Measurements from ENCODE around the gene CDKN1A.

The CDKN1A gene

DNA sequence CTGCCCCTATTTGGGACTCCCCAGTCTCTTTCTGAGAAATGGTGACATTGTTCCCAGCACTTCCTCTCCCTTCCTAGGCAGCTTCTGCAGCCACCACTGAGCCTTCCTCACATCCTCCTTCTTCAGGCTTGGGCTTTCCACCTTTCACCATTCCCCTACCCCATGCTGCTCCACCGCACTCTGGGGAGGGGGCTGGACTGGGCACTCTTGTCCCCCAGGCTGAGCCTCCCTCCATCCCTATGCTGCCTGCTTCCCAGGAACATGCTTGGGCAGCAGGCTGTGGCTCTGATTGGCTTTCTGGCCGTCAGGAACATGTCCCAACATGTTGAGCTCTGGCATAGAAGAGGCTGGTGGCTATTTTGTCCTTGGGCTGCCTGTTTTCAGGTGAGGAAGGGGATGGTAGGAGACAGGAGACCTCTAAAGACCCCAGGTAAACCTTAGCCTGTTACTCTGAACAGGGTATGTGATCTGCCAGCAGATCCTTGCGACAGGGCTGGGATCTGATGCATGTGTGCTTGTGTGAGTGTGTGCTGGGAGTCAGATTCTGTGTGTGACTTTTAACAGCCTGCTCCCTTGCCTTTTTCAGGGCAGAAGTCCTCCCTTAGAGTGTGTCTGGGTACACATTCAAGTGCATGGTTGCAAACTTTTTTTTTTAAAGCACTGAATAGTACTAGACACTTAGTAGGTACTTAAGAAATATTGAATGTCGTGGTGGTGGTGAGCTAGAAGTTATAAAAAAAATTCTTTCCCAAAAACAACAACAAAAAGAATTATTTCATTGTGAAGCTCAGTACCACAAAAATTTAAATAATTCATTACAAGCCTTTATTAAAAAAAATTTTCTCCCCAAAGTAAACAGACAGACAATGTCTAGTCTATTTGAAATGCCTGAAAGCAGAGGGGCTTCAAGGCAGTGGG, 2.1 kb upstream of the CDKN1A start:
- no peaks in the 10 kb centered on the region for H3K9me3 ChIP-seq (ENCODE audit: low read length)
- peak overlapping the region; percentile 86 for H3K4me3 ChIP-seq (ENCODE audit: low read length)

DNA sequence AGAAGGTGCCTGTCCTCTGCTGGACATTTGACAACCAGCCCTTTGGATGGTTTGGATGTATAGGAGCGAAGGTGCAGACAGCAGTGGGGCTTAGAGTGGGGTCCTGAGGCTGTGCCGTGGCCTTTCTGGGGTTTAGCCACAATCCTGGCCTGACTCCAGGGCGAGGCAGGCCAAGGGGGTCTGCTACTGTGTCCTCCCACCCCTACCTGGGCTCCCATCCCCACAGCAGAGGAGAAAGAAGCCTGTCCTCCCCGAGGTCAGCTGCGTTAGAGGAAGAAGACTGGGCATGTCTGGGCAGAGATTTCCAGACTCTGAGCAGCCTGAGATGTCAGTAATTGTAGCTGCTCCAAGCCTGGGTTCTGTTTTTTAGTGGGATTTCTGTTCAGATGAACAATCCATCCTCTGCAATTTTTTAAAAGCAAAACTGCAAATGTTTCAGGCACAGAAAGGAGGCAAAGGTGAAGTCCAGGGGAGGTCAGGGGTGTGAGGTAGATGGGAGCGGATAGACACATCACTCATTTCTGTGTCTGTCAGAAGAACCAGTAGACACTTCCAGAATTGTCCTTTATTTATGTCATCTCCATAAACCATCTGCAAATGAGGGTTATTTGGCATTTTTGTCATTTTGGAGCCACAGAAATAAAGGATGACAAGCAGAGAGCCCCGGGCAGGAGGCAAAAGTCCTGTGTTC, 1.3 kb upstream of the CDKN1A start:
- H2AFZ ChIP-seq (ENCODE audit: low read depth, low read length) = no peak overlapping the region

More for the DNA sequence above, 2.1 kb upstream of the CDKN1A start:
- Histone ChIP-seq H3K4me1 (ENCODE audit: insufficient read depth, low read length) (peaks cover 39% of the 10 kb centered on the region), H2AFZ (ENCODE audit: low read depth, low read length) (no peak overlapping the region), H3K36me3 (ENCODE audit: insufficient read depth, low read length) (no peaks in the 10 kb centered on the region), H3K27me3 (ENCODE audit: insufficient read depth, low read length) (no peaks in the 10 kb centered on the region)

DNA sequence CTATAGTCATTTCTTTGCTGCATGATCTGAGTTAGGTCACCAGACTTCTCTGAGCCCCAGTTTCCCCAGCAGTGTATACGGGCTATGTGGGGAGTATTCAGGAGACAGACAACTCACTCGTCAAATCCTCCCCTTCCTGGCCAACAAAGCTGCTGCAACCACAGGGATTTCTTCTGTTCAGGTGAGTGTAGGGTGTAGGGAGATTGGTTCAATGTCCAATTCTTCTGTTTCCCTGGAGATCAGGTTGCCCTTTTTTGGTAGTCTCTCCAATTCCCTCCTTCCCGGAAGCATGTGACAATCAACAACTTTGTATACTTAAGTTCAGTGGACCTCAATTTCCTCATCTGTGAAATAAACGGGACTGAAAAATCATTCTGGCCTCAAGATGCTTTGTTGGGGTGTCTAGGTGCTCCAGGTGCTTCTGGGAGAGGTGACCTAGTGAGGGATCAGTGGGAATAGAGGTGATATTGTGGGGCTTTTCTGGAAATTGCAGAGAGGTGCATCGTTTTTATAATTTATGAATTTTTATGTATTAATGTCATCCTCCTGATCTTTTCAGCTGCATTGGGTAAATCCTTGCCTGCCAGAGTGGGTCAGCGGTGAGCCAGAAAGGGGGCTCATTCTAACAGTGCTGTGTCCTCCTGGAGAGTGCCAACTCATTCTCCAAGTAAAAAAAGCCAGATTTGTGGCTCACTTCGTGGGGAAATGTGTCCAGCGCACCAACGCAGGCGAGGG, 594 bp upstream of the CDKN1A start:
- peaks cover 44% of the 10 kb centered on the region for H3K4me1 ChIP-seq (ENCODE audit: insufficient read depth, low read length)
- no peak overlapping the region for H2AFZ ChIP-seq (ENCODE audit: low read depth, low read length)
- peaks cover 5% of the 10 kb centered on the region for H3K36me3 ChIP-seq (ENCODE audit: insufficient read depth, low read length)
- H3K27me3 ChIP-seq (ENCODE audit: insufficient read depth, low read length) = no peaks in the 10 kb centered on the region
- H3K9me3 ChIP-seq (ENCODE audit: low read length) = no peaks in the 10 kb centered on the region
- H3K4me3 ChIP-seq (ENCODE audit: low read length) = peak overlapping the region; percentile 86

More for the DNA sequence above, 1.3 kb upstream of the CDKN1A start:
- H3K9me3 ChIP-seq (ENCODE audit: low read length) = no peaks in the 10 kb centered on the region
- no peaks in the 10 kb centered on the region for H3K36me3 ChIP-seq (ENCODE audit: insufficient read depth, low read length)
- H3K4me3 ChIP-seq (ENCODE audit: low read length) = peak overlapping the region; percentile 86
- no peaks in the 10 kb centered on the region for H3K27me3 ChIP-seq (ENCODE audit: insufficient read depth, low read length)
- H3K4me1 ChIP-seq (ENCODE audit: insufficient read depth, low read length) = peaks cover 39% of the 10 kb centered on the region

DNA sequence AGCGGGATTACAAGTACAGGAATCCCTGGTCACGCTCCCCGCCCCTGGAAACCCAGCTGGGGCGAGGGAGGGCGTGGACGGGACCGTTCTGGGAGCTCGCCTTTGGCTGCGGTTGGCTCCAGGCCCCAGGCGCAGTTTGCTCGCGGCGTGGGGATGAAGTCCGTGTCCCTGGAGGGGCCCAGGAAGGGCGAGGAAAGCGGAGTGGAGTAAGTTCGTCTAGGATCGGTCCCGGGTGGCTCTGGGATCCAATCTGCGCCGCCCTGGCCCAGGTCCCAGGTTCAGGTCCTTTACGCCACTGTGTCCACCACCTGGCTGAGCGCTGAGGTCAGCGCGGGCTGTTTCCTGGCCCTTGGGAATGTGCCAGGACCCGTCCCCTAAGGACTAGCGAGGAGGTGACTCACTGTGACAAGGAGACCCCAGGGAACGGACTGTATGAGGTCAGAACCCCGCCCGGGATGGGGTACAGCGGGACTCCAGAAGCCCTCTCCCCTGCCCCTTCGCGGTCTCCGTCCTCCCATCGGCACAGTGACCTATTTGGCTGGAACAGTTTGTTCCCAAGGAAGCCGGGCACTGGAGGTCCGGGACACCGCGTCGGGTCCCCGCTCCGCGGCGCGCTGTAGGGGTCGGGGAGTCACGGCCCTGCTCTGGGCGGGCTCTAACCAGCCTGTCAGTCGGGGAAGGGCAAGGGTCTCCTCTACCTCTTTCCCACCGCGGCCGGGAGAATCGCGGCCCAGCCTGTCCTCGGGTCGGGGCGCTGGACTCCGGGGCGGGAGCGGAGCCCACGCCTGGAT, 724 bp downstream of the CDKN1A start:
- Histone ChIP-seq H3K27me3 (ENCODE audit: insufficient read depth, low read length) (no peaks in the 10 kb centered on the region), H3K4me3 (ENCODE audit: low read length) (peak overlapping the region; percentile 86), H3K36me3 (ENCODE audit: insufficient read depth, low read length) (peaks cover 18% of the 10 kb centered on the region), H3K9me3 (ENCODE audit: low read length) (no peaks in the 10 kb centered on the region), H2AFZ (ENCODE audit: low read depth, low read length) (no peak overlapping the region), H3K4me1 (ENCODE audit: insufficient read depth, low read length) (peaks cover 44% of the 10 kb centered on the region)

DNA sequence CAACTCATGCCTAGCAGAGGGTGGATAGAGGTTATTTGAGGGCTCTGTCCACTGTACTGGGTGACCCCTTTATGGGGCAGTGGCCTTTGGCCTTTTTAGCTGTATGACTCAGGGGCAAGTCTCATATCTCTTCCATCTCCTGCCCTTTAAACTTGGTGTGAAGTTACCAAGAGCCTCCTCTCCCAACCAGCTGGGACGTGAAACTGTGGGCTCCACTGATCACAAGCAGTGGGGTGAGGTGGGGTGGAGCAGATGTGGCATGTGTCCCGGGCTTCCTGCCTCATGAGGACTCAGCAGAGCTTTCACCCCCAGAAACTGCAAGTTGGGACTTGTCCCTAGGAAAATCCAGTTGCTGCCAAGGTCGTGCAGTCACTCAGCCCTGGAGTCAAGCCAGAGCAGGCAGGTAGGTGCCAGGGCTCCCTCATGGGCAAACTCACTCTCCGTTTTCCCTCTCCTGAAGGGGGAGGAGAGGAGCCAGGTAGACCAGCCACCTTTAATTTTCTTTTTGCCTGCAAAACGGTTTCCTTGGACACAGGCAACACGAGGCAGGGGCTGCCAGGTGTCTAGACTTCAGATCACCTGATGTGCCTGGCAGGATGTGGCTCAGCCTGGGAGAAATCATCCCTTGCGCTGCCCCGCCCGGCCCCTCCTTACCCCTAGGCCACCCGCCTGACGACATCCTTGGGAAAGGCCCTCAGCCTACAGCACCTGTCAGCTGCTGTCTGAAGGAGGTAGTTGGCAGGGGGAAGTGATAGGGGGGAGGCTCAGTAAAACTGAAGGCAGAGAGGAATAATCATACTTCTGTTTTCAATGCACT, 4.0 kb downstream of the CDKN1A start:
- Histone ChIP-seq H3K4me1 (ENCODE audit: insufficient read depth, low read length) (peaks cover 26% of the 10 kb centered on the region), H3K36me3 (ENCODE audit: insufficient read depth, low read length) (peaks cover 48% of the 10 kb centered on the region), H2AFZ (ENCODE audit: low read depth, low read length) (no peak overlapping the region), H3K9me3 (ENCODE audit: low read length) (no peaks in the 10 kb centered on the region), H3K27me3 (ENCODE audit: insufficient read depth, low read length) (no peaks in the 10 kb centered on the region), H3K4me3 (ENCODE audit: low read length) (no peak overlapping the region)

DNA sequence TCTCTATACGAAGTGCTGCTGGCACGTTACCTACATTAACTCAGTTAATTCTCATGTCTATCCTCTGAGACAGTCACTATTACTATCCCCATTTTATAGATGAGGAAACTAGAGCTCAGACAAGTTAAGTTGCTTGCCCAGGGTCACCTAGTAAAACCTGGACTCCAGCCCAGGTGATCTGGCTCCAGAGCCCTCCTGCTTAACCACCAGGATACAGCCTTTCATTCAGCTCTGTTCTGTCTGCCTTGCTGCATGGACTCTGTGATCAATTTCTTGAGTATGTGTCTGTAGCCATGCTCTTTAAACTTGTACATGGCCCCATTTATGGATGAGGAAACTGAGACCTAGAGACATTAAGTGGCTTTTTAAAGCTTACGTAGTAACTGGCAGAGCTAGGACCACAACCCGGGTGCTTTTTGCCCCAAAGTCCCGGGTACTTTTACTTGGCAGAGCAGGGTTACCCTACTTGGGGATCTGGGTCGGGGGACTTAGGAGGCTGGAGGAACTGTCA, 4.7 kb downstream of the CDKN1A start:
- H3K4me3 ChIP-seq (ENCODE audit: low read length) = no peak overlapping the region
- H3K36me3 ChIP-seq (ENCODE audit: insufficient read depth, low read length) = peaks cover 48% of the 10 kb centered on the region
- peaks cover 19% of the 10 kb centered on the region for H3K4me1 ChIP-seq (ENCODE audit: insufficient read depth, low read length)
- H2AFZ ChIP-seq (ENCODE audit: low read depth, low read length) = no peak overlapping the region
- no peaks in the 10 kb centered on the region for H3K27me3 ChIP-seq (ENCODE audit: insufficient read depth, low read length)
- no peaks in the 10 kb centered on the region for H3K9me3 ChIP-seq (ENCODE audit: low read length)

DNA sequence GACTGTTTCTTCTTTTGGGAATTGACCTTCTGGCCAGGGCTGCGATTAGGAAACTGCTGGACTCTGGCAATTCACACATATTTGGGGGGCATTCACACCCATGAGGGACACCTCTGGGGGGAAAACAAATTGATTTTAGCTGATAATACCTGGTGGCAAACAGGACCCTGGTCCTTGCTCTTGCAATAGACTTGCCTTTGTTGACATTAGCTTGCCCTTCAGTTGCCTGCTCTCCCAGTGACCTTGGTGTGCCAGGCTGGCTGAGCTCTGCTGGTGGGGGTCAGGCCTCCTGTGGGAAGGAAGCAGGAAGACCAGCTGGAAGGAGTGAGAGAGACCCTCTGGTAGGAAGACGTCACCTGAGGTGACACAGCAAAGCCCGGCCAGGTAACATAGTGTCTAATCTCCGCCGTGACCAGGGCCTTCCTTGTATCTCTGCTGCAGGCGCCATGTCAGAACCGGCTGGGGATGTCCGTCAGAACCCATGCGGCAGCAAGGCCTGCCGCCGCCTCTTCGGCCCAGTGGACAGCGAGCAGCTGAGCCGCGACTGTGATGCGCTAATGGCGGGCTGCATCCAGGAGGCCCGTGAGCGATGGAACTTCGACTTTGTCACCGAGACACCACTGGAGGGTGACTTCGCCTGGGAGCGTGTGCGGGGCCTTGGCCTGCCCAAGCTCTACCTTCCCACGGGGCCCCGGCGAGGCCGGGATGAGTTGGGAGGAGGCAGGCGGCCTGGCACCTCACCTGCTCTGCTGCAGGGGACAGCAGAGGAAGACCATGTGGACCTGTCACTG, 5.3 kb downstream of the CDKN1A start:
- peaks cover 15% of the 10 kb centered on the region for H3K4me1 ChIP-seq (ENCODE audit: insufficient read depth, low read length)
- H3K4me3 ChIP-seq (ENCODE audit: low read length) = no peak overlapping the region
- peaks cover 48% of the 10 kb centered on the region for H3K36me3 ChIP-seq (ENCODE audit: insufficient read depth, low read length)
- H3K27me3 ChIP-seq (ENCODE audit: insufficient read depth, low read length) = no peaks in the 10 kb centered on the region
- H2AFZ ChIP-seq (ENCODE audit: low read depth, low read length) = no peak overlapping the region
- no peaks in the 10 kb centered on the region for H3K9me3 ChIP-seq (ENCODE audit: low read length)

DNA sequence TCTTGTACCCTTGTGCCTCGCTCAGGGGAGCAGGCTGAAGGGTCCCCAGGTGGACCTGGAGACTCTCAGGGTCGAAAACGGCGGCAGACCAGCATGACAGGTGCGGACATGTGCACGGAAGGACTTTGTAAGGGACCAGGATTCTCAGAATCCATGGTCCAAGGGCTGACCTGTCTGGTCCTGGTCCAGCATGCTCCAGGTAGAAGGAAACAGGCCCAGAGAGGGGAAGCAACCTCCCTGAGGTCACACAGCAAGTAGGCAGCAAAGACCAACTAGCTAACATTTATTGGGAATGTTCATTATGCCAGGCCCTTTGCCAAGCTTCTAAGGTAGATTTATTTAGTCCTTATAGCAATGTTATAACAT, 5.9 kb downstream of the CDKN1A start:
- no peaks in the 10 kb centered on the region for H3K9me3 ChIP-seq (ENCODE audit: low read length)
- H3K4me3 ChIP-seq (ENCODE audit: low read length) = no peak overlapping the region
- no peaks in the 10 kb centered on the region for H3K27me3 ChIP-seq (ENCODE audit: insufficient read depth, low read length)
- H2AFZ ChIP-seq (ENCODE audit: low read depth, low read length) = no peak overlapping the region
- H3K4me1 ChIP-seq (ENCODE audit: insufficient read depth, low read length) = peaks cover 10% of the 10 kb centered on the region
- H3K36me3 ChIP-seq (ENCODE audit: insufficient read depth, low read length) = peaks cover 48% of the 10 kb centered on the region

DNA sequence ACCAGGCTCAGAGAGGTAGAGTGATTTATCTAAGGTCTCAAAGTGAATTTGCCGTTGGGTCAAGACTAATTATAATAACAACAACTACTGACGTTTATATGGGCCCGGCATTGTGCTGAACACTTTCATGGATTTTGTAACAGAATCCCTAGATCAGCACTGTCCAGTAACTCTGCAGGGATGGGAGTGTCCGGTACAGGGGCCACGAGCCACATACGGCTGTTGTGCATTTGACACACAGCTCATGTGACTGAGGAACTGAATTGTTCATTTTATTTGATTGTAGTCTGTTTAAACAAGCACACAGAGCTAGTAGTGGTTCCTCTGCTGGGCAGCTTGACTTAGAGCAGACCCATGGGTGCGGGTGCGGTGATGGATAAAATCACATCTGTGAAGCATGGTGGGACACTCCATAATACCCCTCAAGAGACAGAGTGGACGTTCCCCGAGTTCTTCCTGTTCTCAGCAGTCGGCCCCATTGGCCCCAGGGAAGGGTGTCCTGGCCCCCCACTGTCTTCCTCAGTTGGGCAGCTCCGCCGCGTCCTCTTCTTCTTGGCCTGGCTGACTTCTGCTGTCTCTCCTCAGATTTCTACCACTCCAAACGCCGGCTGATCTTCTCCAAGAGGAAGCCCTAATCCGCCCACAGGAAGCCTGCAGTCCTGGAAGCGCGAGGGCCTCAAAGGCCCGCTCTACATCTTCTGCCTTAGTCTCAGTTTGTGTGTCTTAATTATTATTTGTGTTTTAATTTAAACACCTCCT, 6.8 kb downstream of the CDKN1A start:
- peaks cover 10% of the 10 kb centered on the region for H3K4me1 ChIP-seq (ENCODE audit: insufficient read depth, low read length)
- peaks cover 48% of the 10 kb centered on the region for H3K36me3 ChIP-seq (ENCODE audit: insufficient read depth, low read length)
- H3K27me3 ChIP-seq (ENCODE audit: insufficient read depth, low read length) = no peaks in the 10 kb centered on the region
- no peak overlapping the region for H2AFZ ChIP-seq (ENCODE audit: low read depth, low read length)
- no peaks in the 10 kb centered on the region for H3K9me3 ChIP-seq (ENCODE audit: low read length)
- H3K4me3 ChIP-seq (ENCODE audit: low read length) = no peak overlapping the region

DNA sequence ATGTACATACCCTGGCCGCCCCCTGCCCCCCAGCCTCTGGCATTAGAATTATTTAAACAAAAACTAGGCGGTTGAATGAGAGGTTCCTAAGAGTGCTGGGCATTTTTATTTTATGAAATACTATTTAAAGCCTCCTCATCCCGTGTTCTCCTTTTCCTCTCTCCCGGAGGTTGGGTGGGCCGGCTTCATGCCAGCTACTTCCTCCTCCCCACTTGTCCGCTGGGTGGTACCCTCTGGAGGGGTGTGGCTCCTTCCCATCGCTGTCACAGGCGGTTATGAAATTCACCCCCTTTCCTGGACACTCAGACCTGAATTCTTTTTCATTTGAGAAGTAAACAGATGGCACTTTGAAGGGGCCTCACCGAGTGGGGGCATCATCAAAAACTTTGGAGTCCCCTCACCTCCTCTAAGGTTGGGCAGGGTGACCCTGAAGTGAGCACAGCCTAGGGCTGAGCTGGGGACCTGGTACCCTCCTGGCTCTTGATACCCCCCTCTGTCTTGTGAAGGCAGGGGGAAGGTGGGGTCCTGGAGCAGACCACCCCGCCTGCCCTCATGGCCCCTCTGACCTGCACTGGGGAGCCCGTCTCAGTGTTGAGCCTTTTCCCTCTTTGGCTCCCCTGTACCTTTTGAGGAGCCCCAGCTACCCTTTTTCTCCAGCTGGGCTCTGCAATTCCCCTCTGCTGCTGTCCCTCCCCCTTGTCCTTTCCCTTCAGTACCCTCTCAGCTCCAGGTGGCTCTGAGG, 7.6 kb downstream of the CDKN1A start:
- Histone ChIP-seq H3K4me1 (ENCODE audit: insufficient read depth, low read length) (peaks cover 5% of the 10 kb centered on the region), H3K27me3 (ENCODE audit: insufficient read depth, low read length) (no peaks in the 10 kb centered on the region), H3K36me3 (ENCODE audit: insufficient read depth, low read length) (peaks cover 48% of the 10 kb centered on the region), H3K9me3 (ENCODE audit: low read length) (peaks cover 1% of the 10 kb centered on the region), H2AFZ (ENCODE audit: low read depth, low read length) (no peak overlapping the region), H3K4me3 (ENCODE audit: low read length) (no peak overlapping the region)

Measured in neuron (in vitro differentiated cells).